Measurements from ENCODE around the gene STX7.
A peak's percentile ranks its signal among the peaks of the same experiment; 100 is the strongest.
"Not testable (repeated sequence)": the region's sequence is repeated elsewhere in the genome, so short reads cannot be mapped to it uniquely, and the experiment has no call there.

Gene STX7, protein sequence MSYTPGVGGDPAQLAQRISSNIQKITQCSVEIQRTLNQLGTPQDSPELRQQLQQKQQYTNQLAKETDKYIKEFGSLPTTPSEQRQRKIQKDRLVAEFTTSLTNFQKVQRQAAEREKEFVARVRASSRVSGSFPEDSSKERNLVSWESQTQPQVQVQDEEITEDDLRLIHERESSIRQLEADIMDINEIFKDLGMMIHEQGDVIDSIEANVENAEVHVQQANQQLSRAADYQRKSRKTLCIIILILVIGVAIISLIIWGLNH

DNA sequence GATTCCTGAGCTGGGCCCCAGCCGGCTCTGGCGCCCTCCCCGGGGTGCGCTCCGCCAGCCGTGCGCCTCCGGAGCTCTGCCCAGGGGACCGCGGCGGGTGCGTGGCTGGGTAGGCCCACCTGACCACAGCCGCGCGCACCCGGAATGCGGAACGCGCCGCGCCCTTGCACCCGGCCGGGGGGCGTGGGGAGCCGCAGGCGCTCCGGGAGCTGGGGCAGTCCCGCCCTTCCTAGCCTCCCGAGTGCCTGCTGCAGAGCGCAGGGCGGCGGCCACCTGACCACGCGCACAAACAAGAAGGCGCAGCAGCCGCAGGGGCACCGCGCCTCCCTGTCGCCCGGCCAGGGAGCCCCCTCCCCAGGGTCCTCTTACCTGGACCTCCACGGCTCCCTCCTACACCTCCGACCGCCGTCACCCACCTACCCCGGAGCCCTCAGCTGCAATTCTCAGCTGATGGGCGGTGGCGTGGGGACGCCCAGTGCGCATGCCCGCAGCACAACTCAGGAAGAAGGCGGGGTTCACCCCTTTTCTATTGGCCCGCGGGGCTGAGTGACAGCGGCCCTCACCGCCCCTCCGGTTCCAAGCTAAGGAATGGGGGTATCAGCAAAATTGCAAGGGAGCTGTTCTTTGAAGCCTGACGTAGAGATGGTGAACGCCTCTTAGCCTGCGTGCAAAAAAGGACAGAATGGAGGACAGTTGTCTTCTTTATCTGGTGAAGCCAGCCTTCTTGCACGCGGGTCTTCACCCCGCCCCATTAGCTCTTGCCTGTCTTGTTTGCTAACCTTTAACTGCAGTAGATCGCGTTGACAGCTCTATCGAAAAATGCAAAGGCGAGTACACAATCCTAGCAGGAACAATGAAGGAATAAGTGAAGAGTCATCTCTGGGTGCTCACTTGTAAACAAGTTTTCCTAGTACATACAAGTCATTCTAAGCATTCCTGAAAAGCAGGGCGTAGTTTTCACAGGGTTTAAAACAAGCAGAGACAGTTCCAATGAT, at the start of gene STX7:
TSS of gene STX7 (minus strand) at position 479 of the 995 bp plus-strand sequence. CDS start 9,586 bp downstream, outside the sequence.
- DNase-seq (ENCODE audit: low read depth) = peak; percentile 76
- TF ChIP-seq, protein P1, sequence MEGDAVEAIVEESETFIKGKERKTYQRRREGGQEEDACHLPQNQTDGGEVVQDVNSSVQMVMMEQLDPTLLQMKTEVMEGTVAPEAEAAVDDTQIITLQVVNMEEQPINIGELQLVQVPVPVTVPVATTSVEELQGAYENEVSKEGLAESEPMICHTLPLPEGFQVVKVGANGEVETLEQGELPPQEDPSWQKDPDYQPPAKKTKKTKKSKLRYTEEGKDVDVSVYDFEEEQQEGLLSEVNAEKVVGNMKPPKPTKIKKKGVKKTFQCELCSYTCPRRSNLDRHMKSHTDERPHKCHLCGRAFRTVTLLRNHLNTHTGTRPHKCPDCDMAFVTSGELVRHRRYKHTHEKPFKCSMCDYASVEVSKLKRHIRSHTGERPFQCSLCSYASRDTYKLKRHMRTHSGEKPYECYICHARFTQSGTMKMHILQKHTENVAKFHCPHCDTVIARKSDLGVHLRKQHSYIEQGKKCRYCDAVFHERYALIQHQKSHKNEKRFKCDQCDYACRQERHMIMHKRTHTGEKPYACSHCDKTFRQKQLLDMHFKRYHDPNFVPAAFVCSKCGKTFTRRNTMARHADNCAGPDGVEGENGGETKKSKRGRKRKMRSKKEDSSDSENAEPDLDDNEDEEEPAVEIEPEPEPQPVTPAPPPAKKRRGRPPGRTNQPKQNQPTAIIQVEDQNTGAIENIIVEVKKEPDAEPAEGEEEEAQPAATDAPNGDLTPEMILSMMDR (conservative IDR thresholded peaks at IDR 0.05; ENCODE audit: control insufficient read depth, insufficient read depth, low read depth, low read length) = no peak
- peak within 1 kb of the TSS; percentile 76 for H3K4me3 ChIP-seq (ENCODE audit: control insufficient read depth, low read depth, low read length)

DNA sequence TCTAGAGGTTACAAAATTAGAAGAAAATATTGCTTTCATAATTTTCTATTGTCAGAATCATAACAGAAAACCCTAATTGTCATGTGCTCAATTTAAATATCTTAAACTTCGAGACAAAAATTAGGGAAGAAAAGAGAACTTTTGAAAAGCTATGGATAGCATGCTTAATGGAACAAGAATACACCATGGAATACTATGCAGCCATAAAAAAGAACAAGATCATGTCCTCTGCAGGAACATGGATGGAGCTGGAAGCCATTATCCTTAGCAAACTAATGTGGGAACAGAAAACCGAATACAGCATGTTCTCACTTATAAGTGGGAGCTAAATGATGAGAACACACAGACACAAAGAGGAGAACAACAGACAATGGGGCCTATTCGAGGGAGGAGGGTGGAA, 47.2 kb upstream of the STX7 start:
- H3K4me3 ChIP-seq (ENCODE audit: control insufficient read depth, low read depth, low read length); DNase-seq (ENCODE audit: low read depth): not testable (repeated sequence)

DNA sequence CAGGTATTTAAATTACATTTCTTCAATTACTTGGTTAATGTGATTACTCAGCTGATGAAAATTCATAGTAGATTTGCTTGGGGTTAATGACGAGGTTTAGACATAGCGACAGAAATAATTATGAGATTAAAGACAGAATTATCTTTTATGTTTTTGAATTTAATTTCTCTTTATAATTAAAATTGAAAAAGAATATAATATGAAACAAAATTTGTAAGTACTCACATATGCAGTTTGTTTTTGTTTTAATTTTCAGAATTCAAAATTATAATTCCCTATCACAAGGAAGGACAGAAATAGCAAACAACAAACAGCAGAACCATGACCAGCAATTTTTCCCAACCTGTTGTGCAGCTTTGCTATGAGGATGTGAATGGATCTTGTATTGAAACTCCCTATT, 39.5 kb upstream of the STX7 start, which contains the start of gene TAAR8:
TSS of gene TAAR8 (plus strand) at position 301 of the 400 bp plus-strand sequence. CDS start at position 322, 21 bp downstream.
- TF ChIP-seq, protein P1 (conservative IDR thresholded peaks at IDR 0.05; ENCODE audit: control insufficient read depth, insufficient read depth, low read depth, low read length) = no peak
- DNase-seq (ENCODE audit: low read depth) = no peak
- H3K4me3 ChIP-seq (ENCODE audit: control insufficient read depth, low read depth, low read length) = no peak within 1 kb of the TSS

DNA sequence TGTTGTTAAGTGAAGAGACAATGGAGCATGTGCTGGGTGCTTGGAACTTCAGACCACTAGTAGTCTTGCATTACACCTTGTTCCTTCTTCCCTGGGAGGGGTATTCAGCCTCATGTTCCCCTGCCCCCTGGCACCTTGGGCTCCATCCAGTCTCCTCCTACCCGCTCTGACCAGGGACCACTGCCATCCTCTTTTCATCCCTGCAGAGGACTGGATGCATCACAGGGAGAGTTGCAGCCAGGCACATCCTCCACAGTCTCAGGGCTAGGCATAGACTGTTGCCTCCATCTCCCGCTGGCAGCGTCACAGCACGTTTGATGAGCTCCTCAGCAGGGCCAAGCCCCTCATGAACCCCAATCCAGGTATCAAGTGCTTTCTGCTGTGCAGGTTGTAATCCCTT, 38.3 kb upstream of the STX7 start:
- H3K4me3 ChIP-seq (ENCODE audit: control insufficient read depth, low read depth, low read length) = no peak overlapping the region
- DNase-seq (ENCODE audit: low read depth) = no peak
- TF ChIP-seq, protein P1 (conservative IDR thresholded peaks at IDR 0.05; ENCODE audit: control insufficient read depth, insufficient read depth, low read depth, low read length) = no peak

DNA sequence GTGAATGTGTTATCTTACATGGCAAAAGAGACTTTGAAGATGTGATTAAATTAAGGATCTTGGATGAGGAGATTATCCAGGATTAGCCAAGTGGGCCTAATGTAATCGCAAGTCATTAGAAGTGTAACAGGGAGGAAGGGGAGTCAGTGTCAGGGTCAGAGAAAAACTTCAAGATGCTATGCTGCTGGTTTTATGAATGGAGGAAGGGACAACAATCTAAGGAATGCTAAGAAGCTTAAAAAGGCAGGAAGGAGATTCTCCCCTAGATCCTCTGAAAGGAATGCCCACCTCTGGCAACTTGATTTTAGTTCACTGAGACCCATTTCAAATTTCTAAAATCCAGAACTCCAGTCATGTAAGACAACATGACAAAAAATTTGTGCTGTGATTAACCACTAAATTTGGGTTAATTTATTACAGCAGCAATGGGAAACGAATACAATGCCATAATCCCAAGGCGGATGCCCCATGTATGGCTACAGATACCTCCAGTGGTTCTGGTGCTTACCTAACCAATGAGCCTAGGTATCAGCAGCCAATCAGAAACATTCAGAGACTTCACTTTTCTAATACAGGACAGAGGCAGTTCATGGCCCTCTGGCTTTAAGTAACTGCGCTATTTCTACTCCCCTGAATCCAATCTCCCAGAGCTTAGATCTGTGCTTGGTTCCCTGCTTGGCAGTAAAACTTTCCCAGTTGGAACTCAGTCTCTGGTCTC, 36.0 kb upstream of the STX7 start:
- TF ChIP-seq, protein P1 (conservative IDR thresholded peaks at IDR 0.05; ENCODE audit: control insufficient read depth, insufficient read depth, low read depth, low read length) = no peak
- DNase-seq (ENCODE audit: low read depth) = no peak
- H3K4me3 ChIP-seq (ENCODE audit: control insufficient read depth, low read depth, low read length) = no peak overlapping the region

DNA sequence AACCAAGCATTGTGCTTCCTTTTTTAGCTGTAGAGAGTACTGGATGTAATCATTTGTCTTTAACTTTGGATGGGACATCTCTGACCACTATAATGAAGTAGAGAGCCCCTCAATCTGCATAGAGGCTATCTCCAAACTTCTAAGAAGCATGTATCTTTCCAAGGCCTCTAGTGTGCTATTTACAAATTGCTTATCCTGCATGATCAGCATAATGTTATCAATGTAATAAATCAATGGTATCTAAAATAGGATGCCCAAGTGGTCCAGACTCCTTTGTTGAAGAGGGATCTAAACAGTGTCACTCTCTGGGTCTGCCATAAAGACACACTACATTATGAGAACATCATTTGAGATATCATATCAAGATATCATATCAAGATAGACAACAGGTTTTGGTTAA, 31.9 kb upstream of the STX7 start:
- no peak overlapping the region for H3K4me3 ChIP-seq (ENCODE audit: control insufficient read depth, low read depth, low read length)
- DNase-seq (ENCODE audit: low read depth) = no peak
- TF ChIP-seq, protein P1 (conservative IDR thresholded peaks at IDR 0.05; ENCODE audit: control insufficient read depth, insufficient read depth, low read depth, low read length) = no peak

All from fibroblast of mammary gland (primary cell).